HG03025 (cell line): ENCODE data around the gene FRAS1.
A peak's percentile ranks its signal among the peaks of the same experiment; 100 is the strongest.
"Not testable (repeated sequence)": the region's sequence is repeated elsewhere in the genome, so short reads cannot be mapped to it uniquely, and the experiment has no call there.

Experiments
- ATAC-seq: cut with Tn5 transposase; IDR thresholded peaks from one replicate; pipeline ENCODE4 v1.9.1; 2021; ENCODE audit warnings: mild to moderate bottlenecking, moderate library complexity; ENCODE audit not compliant: unreplicated experiment, low FRiP score

FRAS1 gene

GRCh38 chr4:78252773-78253172, 195.7 kb downstream of the FRAS1 start:
- not testable (repeated sequence) for ATAC-seq

- no peak for ATAC-seq
Observed at GRCh38 chr4:78254893-78255292, 197.8 kb downstream of the FRAS1 start.

GRCh38 chr4:78265006-78265405, 207.9 kb downstream of the FRAS1 start:
- no peak for ATAC-seq

- no peak for ATAC-seq
Observed at GRCh38 chr4:78267790-78268189, 210.7 kb downstream of the FRAS1 start.

GRCh38 chr4:78268597-78268996, 211.5 kb downstream of the FRAS1 start:
- ATAC-seq: no peak

GRCh38 chr4:78275450-78275849, 218.3 kb downstream of the FRAS1 start:
- ATAC-seq: not testable (repeated sequence)

- no peak for ATAC-seq
Observed at GRCh38 chr4:78286281-78286680, 229.2 kb downstream of the FRAS1 start.

- ATAC-seq: no peak
Observed at GRCh38 chr4:78288327-78288726, 231.2 kb downstream of the FRAS1 start.

- ATAC-seq: peak; percentile 47
Observed at GRCh38 chr4:78291277-78291676, 234.2 kb downstream of the FRAS1 start.

- no peak for ATAC-seq
Observed at GRCh38 chr4:78292341-78292740, 235.2 kb downstream of the FRAS1 start.

- no peak for ATAC-seq
Observed at GRCh38 chr4:78292856-78293255, 235.7 kb downstream of the FRAS1 start.

- no peak for ATAC-seq
Observed at GRCh38 chr4:78293348-78293747, 236.2 kb downstream of the FRAS1 start.

GRCh38 chr4:78293821-78294301, 236.7 kb downstream of the FRAS1 start:
- ATAC-seq: no peak

GRCh38 chr4:78296261-78296660, 239.1 kb downstream of the FRAS1 start:
- no peak for ATAC-seq

GRCh38 chr4:78297116-78297800, 240.1 kb downstream of the FRAS1 start:
- ATAC-seq: no peak

GRCh38 chr4:78298618-78299017, 241.5 kb downstream of the FRAS1 start:
- ATAC-seq: no peak

- no peak for ATAC-seq
Observed at GRCh38 chr4:78299565-78299972, 242.4 kb downstream of the FRAS1 start.

- ATAC-seq: not testable (repeated sequence)
Observed at GRCh38 chr4:78307263-78307662, 250.1 kb downstream of the FRAS1 start.

- ATAC-seq: no peak
Observed at GRCh38 chr4:78308517-78308916, 251.4 kb downstream of the FRAS1 start.

- no peak for ATAC-seq
Observed at GRCh38 chr4:78309352-78309751, 252.2 kb downstream of the FRAS1 start.

- ATAC-seq: no peak
Observed at GRCh38 chr4:78310007-78310739, 253.1 kb downstream of the FRAS1 start.

GRCh38 chr4:78310740-78311115, 253.6 kb downstream of the FRAS1 start:
- no peak for ATAC-seq
